B cell (primary cell): ENCODE measurements around the gene PPT2.

Experiments
- EZH2 ChIP-seq: IDR thresholded peaks from 2 replicates; pipeline ENCODE4 v1.6.1; 2012; ENCODE audit warnings: borderline replicate concordance, low read depth, mild to moderate bottlenecking, moderate library complexity, low read length; ENCODE audit not compliant: insufficient read depth, poor library complexity, severe bottlenecking
- TF ChIP-seq, protein P1 (sequence below): fragments of 200-600 bp; IDR thresholded peaks from one replicate; pipeline ENCODE4 v1.8.0; 2022; ENCODE audit warnings: antibody characterized with exemption, mild to moderate bottlenecking

DNA sequence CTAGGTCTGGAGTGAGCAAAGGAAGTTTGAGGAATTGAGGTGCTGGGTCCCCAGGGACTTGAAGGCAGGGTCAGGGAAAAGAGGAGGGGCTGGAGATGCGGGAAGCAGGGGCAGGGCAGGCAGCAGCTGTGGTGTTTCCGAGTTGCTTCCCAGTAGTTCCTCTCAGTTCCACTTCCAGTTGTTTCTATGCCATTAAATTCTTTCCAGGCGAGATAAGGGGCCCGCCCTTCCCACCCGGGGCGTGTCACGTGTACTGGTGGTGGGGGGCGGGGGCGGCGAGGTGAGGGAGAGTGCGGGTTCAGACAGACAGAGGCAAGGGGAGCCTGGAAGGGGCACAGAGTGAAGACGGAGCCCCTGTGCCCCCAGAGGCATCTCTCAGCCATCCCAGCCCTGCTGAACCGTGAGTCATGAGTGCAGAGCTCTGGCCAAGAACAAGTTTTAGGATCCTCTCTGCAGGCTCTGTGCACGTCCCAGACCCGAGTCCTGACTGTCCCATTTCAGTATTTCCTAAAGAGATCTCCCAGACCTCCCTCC is 45.8 kb upstream of the PPT2 start:
- TF ChIP-seq, protein P1, sequence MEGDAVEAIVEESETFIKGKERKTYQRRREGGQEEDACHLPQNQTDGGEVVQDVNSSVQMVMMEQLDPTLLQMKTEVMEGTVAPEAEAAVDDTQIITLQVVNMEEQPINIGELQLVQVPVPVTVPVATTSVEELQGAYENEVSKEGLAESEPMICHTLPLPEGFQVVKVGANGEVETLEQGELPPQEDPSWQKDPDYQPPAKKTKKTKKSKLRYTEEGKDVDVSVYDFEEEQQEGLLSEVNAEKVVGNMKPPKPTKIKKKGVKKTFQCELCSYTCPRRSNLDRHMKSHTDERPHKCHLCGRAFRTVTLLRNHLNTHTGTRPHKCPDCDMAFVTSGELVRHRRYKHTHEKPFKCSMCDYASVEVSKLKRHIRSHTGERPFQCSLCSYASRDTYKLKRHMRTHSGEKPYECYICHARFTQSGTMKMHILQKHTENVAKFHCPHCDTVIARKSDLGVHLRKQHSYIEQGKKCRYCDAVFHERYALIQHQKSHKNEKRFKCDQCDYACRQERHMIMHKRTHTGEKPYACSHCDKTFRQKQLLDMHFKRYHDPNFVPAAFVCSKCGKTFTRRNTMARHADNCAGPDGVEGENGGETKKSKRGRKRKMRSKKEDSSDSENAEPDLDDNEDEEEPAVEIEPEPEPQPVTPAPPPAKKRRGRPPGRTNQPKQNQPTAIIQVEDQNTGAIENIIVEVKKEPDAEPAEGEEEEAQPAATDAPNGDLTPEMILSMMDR = no peak
- TF ChIP-seq EZH2 = no peak
